ENCODE measurements around the gene ZNRD2. TPM values are rescaled to one million over a fixed set of nuclear protein-coding genes. Genes with fewer than 3 reads are reported as not detected.

The ZNRD2 gene
- polyA plus RNA-seq, 3 donors = 55.5 to 72.1 (median 62.8) TPM

DNA sequence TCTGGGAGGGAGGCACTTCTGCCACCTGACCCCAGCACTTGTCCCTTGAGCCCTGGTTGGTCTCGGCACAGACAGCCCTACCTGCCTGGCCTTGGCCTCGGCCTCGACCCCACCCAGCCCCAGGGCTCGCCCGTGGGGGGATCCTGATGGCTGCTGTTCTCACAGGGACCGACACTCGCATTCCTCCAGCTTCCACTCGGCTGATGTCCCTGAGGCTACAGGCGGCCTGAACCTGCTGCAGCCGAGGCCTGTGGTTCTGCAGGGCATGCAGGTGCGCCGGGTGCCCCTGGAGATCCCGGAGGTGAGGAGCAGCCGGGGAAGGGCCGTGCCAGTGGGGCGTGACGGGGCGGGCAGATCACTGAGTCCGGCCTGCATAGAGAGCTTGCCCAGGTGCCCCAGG is 50.4 kb downstream of the ZNRD2 start:
- no peak for DNase-seq

- no peak for DNase-seq
Observed at GRCh38 chr11:65621460-65621859, 51.2 kb downstream of the ZNRD2 start.

Other genes starting within 250 kb of the ZNRD2 start
- gene DPF2, start 236.6 kb upstream of the ZNRD2 start, polyA plus RNA-seq (ENCODE audit: insufficient read length in 3 of 3) = 100 to 1,000 TPM in 1 of 3 donors, 10 to 100 TPM in 2; 96.7 to 102 (median 98.0) TPM
- under 1 TPM; 0.55 to 0.78 (median 0.61) TPM for gene TIGD3, start 215.7 kb upstream of the ZNRD2 start, polyA plus RNA-seq (ENCODE audit: insufficient read length in 3 of 3)
- gene SLC25A45, start 187.8 kb upstream of the ZNRD2 start, polyA plus RNA-seq (ENCODE audit: insufficient read length in 3 of 3) = 1 to 10 TPM; 5.6 to 8.7 (median 8.1) TPM
- 10 to 100 TPM; 20.4 to 26.7 (median 21.0) TPM for gene FRMD8, start 183.8 kb upstream of the ZNRD2 start, polyA plus RNA-seq (ENCODE audit: insufficient read length in 3 of 3)
- 100 to 1,000 TPM; 120 to 327 (median 277) TPM for gene NEAT1, start 147.7 kb upstream of the ZNRD2 start, polyA plus RNA-seq (ENCODE audit: insufficient read length in 3 of 3)
- gene MALAT1, start 71.4 kb upstream of the ZNRD2 start, polyA plus RNA-seq (ENCODE audit: insufficient read length in 3 of 3) = 1,000 to 10,000 TPM in 2 of 3 donors, 100 to 1,000 TPM in 1; 788 to 1,101 (median 1,002) TPM
- 10 to 100 TPM; 77.3 to 92.5 (median 81.5) TPM for gene SCYL1, start 45.4 kb upstream of the ZNRD2 start, polyA plus RNA-seq (ENCODE audit: insufficient read length in 3 of 3)
- gene LTBP3, start 12.1 kb upstream of the ZNRD2 start, polyA plus RNA-seq (ENCODE audit: insufficient read length in 3 of 3) = 100 to 1,000 TPM; 132 to 148 (median 146) TPM
- 10 to 100 TPM; 21.2 to 35.4 (median 25.4) TPM for gene FAM89B, start 2.1 kb downstream of the ZNRD2 start, polyA plus RNA-seq (ENCODE audit: insufficient read length in 3 of 3)
- 10 to 100 TPM; 12.5 to 18.8 (median 18.2) TPM for gene EHBP1L1, start 5.6 kb downstream of the ZNRD2 start, polyA plus RNA-seq (ENCODE audit: insufficient read length in 3 of 3)
- gene KCNK7, start 25.3 kb downstream of the ZNRD2 start, polyA plus RNA-seq (ENCODE audit: insufficient read length in 3 of 3) = under 1 TPM; 0.21 to 0.27 (median 0.27) TPM
- gene MAP3K11, start 43.7 kb downstream of the ZNRD2 start, polyA plus RNA-seq (ENCODE audit: insufficient read length in 3 of 3) = 10 to 100 TPM; 47.4 to 60.4 (median 49.3) TPM
- gene PCNX3, start 45.3 kb downstream of the ZNRD2 start, polyA plus RNA-seq (ENCODE audit: insufficient read length in 3 of 3) = 10 to 100 TPM; 35.5 to 43.8 (median 39.2) TPM
- 10 to 100 TPM; 24.1 to 34.5 (median 34.3) TPM for gene SIPA1, start 67.6 kb downstream of the ZNRD2 start, polyA plus RNA-seq (ENCODE audit: insufficient read length in 3 of 3)
- gene RELA, start 92.4 kb downstream of the ZNRD2 start, polyA plus RNA-seq (ENCODE audit: insufficient read length in 3 of 3) = 10 to 100 TPM; 54.3 to 60.4 (median 60.4) TPM
- 10 to 100 TPM; 73.1 to 83.6 (median 73.5) TPM for gene KAT5, start 141.8 kb downstream of the ZNRD2 start, polyA plus RNA-seq (ENCODE audit: insufficient read length in 3 of 3)
- gene RNASEH2C, start 150.3 kb downstream of the ZNRD2 start, polyA plus RNA-seq (ENCODE audit: insufficient read length in 3 of 3) = 10 to 100 TPM; 46.8 to 53.6 (median 51.3) TPM
- 10 to 100 TPM in 2 of 3 donors, 1 to 10 TPM in 1; 7.9 to 10.9 (median 10.8) TPM for gene AP5B1, start 210.5 kb downstream of the ZNRD2 start, polyA plus RNA-seq (ENCODE audit: insufficient read length in 3 of 3)
- 10 to 100 TPM; 14.6 to 17.3 (median 17.1) TPM for gene OVOL1, start 216.6 kb downstream of the ZNRD2 start, polyA plus RNA-seq (ENCODE audit: insufficient read length in 3 of 3)

Data from renal pelvis (tissue), 4 donors.